HG03442 (cell line): ENCODE results near the gene PRKG1.
A peak's percentile ranks its signal among the peaks of the same experiment; 100 is the strongest.

Experiments used
- ATAC-seq: cut with Tn5 transposase; IDR thresholded peaks from one replicate; pipeline ENCODE4 v1.9.1; 2021; ENCODE audit warnings: mild to moderate bottlenecking, moderate library complexity; ENCODE audit not compliant: unreplicated experiment

PRKG1 gene

DNA sequence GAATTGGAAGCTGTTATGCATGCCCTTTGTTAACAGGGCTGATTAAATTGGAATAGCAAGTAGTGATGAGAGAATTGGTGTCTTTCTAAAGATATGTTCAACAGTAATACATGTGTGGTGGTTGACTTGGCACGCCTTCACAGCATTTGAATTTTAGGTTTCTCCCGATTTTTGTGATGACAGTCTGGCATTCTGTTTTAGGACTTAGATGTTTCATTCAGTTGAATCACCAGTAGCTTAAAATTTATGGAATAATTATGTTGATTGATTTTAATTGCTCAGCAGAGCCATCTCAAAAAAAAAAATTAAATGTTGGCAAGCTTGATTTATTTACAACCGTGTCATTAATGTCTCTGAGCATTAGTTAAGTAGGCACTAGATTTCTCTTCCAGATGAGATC is 405.4 kb downstream of the PRKG1 start:
- no peak for ATAC-seq

GRCh38 chr10:51485668-51486067 is 411.4 kb downstream of the PRKG1 start:
- ATAC-seq, result no peak

DNA sequence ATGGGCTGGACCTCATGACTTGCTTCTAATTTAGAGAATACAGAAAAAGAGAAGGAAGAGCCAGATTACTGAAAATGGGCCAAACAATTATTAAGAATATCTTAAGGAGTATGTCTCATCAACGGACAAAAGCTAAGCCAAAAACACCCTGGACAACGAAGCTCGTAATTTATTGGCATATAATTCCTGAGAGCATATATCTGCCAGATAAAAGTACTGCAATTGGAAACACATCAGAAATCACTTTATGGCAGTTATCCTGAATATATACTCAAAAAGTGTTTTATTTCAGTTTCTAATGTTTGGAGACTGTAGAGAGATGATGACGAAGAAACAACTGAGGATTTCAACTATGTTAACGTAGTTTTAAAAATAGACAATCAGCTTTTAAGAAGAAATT is 413.3 kb downstream of the PRKG1 start:
- no peak for ATAC-seq

DNA sequence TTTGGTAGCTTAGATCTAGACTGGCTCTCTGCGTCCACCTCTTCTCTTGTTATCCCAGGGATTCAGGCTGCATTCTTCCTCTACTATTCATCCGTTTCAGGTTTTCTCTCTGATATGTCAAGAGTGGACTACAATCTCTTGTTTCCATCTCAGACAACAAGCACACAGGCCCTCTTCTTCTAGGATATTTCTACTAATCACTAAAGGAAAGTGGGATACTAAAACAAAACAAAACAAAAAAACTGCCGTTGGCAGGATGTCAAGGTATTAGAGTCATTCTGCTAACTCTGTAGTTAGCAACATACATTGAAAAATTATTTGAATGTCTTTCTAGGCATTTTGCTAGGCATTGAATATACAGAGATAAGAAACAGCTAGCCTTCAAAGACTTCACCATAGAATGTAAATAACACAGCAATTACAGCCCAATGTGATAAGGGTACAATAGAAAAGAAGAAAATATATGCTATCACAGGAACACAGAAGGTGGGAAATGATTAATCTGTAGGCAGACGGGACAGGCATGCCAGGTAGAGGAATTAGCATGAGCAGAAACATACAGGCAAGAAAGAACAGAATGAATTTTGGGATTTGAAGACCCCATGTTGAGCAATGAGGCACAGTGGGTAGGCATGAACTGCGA is 414.6 kb downstream of the PRKG1 start:
- ATAC-seq, result no peak

- no peak for ATAC-seq
Measured at GRCh38 chr10:51498424-51498823, 424.1 kb downstream of the PRKG1 start.

DNA sequence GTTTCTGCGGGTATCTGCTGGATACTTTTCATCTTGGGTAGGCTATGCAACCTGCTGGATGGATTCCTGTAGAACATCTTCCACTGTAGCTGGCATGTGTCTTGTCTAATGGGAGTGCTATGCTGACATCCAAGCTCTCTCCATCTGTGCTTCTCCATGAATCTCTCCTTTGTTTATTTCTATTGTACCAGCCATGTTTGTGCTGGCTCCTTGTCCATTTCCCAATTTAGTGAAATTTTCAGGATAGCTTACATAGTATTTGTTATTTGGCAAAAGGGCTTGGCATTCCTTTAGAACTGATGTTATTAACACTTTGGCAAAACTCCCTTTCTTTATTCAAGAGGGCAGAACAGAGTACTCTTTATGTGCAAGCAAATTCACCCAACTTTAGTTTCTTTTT is 427.1 kb downstream of the PRKG1 start:
- no peak for ATAC-seq

- no peak for ATAC-seq
Measured at GRCh38 chr10:51502124-51502523, 427.8 kb downstream of the PRKG1 start.

- ATAC-seq, result no peak
Measured at GRCh38 chr10:51503378-51503777, 429.1 kb downstream of the PRKG1 start.

DNA sequence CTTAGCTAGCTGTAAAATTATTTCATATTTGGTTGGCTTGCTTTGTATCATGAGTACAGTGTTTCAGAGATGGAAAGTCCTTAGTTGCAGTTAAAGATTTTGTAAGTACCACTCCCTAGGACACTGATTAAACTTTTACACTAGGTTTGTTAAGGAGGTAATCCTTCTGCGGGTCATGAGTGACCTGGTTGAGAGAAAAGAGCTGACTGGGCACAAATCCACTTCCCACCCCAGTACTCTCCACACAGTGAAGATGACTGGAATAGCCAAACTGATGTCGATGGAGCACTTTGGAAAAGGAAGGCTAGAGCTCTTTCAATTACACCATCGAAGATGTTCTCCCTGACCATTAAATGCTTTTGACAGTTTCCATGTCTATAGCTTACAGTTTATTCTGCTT is 433.2 kb downstream of the PRKG1 start:
- ATAC-seq, result no peak

- no peak for ATAC-seq
Measured at GRCh38 chr10:51508156-51508555, 433.9 kb downstream of the PRKG1 start.

DNA sequence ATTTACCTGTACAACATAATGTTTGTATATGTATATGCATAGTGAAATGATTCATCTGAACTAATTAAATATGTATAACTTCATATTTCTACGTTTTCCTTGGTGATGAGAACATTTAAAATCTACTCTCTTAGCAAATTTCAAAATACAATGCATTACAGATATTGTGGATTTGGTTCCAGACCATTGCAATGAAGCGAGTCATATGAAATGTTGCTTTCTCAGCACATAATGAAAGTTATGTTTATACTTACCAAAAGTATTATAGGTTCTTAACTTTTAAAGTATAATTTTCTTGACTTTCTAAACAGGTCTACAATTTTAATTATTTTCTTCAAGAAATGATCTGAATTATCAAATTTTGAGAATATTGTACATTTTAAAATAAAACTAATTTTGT is 435.9 kb downstream of the PRKG1 start:
- no peak for ATAC-seq

GRCh38 chr10:51521605-51522004 is 447.3 kb downstream of the PRKG1 start:
- ATAC-seq, result peak; percentile 46

GRCh38 chr10:51522858-51523257 is 448.6 kb downstream of the PRKG1 start:
- ATAC-seq, result no peak

DNA sequence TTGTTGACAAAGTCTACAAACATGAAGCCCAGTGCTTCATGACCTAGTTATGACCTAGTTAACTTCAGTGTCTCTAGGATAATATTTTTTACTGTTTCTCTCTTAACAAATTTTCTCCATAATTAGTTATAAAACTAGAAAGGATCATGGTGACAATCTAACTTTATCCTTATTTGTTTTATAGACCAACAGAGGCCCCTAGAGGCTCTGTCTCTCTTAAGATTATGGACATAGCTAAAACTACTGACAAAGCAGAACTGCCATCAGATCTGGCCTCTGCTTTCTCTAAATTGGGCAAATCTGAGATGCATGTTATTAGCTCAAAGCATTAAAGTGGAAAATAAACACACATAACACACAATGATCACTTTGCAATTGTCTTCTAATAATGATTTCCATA is 449.2 kb downstream of the PRKG1 start:
- ATAC-seq, result no peak

DNA sequence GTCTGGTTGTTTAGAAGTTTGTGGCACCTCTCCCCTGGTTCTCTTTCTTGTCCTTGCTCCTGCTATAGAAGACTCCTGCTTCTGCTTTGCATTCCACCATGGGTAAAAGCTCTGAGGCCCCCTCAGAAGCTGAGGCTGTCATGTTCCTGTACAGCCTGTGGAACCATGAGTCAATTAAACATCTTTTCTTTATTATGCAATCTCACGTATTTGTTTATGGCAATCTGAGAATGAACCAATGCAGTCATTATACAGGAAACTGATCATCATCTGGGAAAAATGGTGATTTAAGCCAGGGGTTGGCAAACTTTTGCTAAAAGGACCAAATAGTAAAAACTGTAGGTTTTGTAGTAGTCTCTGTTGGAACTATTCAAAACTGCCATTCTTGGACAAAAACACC is 449.8 kb downstream of the PRKG1 start:
- no peak for ATAC-seq

DNA sequence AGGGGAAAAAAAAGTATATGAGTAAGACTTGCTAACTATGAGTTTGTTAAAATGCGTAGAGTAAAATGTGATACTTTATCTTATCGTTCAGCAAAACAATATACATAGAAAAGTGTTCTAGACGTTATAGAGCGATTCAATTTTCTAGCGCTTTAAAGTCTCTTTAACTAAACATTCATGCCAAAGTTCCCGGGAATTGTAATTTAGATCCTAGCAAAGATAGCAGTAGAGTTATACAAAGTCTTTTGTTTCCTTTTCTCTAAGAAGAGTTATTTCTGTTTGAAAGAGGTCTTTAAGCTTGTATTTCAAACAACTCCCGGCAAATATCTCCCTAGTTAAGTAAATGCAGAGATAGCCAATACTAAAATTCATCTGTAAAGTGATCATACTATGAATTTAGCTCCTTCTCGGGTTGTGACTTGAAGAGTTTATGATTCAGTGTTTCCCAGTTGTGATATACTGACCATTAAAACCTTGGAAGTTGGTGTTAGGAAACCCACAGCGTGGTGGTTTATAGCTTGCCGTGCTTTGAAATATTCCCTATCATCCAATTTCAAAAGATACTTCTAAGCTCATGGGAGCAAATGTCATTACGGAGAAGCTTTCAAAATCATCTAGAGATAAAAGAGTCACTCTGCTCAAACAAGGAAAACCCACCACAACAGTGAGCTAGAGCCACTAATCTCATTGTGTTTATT is 453.4 kb downstream of the PRKG1 start:
- no peak for ATAC-seq

DNA sequence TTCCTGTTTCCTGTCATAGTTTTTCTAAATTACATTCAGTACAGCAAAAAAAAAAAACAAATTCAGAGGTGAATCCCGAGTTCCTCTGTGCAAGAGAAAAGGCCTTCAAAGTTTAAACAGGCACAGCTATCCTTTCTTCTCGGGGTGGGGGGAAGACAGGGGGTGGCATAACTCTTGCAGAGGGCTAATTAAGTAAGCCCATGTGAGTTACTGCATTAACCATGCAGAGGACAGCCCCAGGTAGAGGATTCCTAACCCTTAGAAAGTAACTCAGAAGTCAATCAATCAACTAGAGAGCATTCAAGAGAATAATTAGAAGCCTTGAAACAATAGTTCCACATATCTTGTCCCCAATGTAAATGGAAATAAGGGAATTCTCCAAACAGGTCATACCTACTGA is 454.2 kb downstream of the PRKG1 start:
- ATAC-seq, result no peak

DNA sequence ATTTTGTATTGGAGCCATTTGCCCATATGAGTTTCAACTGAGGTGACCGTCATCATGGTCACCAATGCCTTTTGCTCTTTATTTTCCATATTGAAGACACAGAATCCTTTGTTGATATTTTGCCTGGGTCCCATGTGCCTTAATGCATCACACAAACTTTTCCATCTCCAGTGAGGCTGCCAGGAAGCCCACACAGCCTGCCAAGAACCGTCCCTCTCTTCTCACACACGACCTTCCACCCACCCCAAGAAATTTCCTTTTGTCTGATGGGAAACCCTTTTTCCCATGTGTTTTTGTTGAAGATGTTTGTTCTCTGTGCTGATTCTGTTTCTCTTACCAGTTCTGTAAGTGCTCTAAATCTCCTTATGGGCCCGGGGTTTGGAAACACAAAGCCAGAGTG is 456.3 kb downstream of the PRKG1 start:
- ATAC-seq, result no peak

DNA sequence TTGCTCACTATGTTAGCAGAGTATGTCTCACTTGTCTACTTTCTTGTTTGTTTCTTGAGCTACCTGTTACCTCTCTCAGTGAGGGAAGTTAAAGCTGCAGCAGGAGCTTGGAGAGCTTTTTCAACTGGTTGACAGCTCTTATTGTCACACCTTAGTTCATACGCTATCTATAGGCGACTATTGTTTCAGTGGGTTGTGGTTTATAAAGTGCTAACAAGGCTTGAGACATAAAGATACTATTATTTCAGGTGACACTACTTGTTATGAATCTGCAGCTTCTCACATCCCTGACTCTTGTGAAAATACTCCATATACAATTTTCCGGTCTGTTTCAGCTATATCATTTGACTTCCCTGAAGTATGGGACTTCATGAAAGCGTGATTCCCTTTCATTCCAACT is 457.8 kb downstream of the PRKG1 start:
- no peak for ATAC-seq

DNA sequence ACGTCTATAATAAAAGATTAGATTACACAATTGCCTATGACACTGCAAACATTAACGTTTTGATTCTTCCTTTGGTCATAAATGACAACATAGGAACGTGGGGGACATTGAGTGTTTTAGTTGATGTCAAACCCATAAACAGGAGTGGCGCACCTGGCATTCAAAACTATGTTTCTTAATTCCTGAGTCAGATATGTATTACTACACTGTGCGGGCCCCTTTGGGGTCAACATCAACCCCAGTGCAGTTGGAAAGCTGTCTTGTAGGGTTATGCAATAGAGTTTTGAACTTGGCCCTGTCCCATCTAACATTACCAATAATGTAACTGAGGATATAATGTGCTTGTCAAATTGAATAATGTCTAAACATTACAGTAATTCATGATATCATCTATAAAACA is 468.6 kb downstream of the PRKG1 start:
- ATAC-seq, result no peak

GRCh38 chr10:51544933-51545332 is 470.6 kb downstream of the PRKG1 start:
- ATAC-seq, result no peak

- no peak for ATAC-seq
Measured at GRCh38 chr10:51547941-51548340, 473.7 kb downstream of the PRKG1 start.

- ATAC-seq, result no peak
Measured at GRCh38 chr10:51552879-51553278, 478.6 kb downstream of the PRKG1 start.
